HG02623 (cell line): Measurements from ENCODE around the gene PPARA.

ENCODE experiments used
- ATAC-seq: cut with Tn5 transposase; IDR thresholded peaks from one replicate; pipeline ENCODE4 v1.9.1; 2021; ENCODE audit warnings: moderate library complexity; ENCODE audit not compliant: unreplicated experiment

PPARA gene

DNA sequence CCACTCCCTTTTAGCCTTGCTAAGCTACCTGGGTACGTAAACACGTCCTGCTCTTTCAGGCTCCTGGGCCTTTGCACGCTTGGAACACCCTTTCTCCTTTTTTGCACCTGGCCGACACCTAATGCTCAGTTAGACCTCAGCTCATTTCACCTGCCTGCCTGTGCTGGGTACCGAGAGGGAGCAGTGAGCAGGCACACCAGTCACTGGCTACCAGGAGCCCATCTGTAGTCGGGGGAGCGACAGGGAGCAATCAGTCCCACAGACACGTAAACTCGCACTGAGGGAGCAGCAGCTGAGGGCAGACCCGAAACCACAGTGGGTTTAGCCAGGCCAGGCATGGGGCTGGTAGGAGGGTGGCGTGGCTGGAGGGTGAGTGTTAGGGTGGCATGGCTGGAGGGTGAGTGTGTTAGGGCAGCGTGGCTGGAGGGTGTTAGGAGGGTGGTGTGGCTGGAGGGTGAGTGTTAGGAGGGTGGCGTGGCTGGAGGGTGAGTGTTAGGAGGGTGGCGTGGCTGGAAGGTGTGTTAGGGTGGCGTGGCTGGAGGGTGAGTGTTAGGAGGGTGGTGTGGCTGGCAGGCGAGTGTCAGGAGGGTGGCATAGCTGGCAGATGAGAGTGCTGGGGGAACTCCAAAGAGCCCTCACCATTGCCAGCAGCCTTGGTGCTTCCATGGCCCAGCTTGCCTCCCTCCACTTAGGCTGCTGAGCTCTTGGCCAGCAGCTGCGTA lies 140.0 kb downstream of the PPARA start:
- ATAC-seq: no peak

DNA sequence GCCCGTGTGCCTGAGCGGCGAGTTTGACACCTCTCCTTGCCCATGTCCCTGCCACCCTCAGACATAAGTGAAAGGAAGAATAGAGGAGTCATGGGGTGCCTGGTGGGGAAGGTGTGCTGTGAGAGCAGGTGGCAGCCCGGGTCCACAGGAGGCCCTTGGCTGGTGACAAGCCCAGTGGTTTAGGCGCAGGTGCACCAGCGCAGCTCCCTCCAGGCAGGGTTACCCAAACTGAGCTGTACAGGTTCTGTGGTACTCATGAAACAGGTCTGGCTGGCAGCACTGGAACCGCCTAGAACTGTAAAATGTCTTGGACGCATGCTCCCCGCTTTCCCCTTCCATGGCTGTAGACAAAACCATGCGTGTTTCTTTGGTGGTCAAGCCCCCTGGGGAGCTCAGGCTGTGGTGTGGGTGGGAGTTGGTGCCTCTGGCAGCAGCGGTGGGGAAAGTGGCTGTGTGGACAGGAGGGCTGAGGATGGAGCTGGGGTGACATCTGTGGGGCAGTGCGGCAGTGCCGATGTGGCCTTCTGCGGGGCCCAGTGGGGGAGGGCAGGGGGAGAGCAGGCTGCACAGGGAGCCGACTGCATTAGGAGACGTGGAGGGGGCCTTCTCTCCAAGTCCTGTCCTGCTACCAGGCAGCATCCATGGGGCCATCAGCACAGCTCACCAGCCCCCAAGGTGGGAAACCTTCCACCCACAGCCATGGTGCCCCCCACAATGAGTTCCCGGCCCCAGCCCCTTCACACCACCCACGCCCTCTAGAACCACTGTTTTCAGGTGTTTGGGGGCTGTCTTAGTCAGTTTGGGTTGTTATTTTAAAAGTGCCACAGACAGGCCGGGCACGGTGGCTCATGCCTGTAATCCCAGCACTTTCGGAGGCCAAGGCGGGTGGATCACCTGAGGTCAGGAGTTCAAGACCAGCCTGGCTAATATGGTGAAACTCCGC lies 140.8 kb downstream of the PPARA start:
- no peak for ATAC-seq

- ATAC-seq: no peak
Measured at GRCh38 chr22:46292173-46292572, 141.8 kb downstream of the PPARA start.

- ATAC-seq: no peak
Measured at GRCh38 chr22:46292732-46293131, 142.4 kb downstream of the PPARA start.
